GM19463 (cell line): ENCODE measurements around the gene TFF3.

ENCODE experiments used
- ATAC-seq: cut with Tn5 transposase; IDR thresholded peaks from one replicate; pipeline ENCODE4 v1.9.1; 2021; ENCODE audit warnings: mild to moderate bottlenecking, moderate library complexity; ENCODE audit not compliant: unreplicated experiment

TFF3 gene

DNA sequence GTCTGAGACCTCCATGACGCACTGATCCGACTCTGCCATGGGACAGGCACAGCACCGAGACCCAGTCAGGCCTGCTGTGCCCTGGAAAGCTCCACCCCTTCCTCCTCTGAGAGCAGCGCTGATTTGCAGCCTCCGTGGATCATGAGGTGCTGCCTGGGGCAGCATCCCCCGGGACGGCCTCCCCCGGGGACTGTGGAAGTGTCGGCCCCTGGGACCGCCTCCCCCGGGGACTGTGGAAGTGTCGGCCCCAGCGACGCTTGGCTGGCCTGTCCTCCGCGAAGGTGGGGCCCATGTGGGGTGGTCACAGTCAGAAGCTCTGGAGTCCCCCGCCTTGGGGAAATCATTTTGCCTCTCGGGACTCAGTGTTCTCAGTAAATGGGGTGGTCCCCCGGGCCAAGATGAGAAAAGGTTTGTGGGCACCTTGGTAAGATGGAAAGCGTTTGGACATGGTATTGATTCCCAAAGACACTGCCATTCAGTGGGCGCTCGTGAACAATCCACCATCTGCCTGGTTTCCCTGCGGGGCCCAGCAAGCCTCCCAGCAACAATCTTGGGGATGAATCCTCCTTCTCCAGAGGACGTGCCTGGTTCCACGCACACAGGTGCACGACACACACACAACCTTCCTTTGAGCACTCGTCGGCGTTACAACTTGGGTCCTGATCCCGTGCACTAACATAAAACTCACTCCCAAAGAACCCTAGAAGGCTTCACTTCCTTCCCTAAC lies 32.6 kb upstream of the TFF3 start:
- ATAC-seq = no peak

DNA sequence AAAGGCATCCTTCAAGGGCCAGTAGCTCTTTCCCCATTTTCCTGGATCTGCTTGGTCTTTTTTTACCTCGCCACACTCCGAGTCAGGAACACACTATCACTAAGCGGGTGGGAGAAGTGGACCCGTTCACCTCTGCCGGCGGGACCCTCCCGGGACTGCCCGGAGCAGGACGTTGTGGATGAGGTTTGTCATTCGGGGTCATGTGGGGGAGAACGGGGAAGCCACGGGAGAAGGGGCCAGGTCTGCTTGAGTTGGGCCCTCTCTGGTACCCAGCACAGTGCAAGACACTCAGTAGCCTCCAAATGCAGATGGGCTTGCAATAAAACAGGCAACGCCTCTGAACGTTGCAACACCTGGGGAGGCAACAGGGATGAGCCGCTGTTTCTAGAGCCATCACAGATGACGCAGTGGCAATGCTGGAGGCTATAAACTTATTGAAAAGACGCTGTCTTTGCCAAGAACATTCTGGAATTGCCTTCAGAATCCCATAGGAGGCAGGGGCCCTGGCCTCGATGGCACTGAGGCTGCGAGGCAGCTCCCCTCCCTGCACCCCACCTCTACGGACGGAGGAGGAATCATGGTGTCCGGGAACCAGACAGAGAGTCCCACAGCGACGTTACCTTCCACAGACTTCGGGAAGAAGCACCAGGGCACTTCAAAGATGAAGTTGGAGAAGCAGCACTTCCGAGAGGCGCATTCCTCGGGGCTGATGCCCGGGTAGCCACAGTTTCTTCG lies 31.8 kb upstream of the TFF3 start:
- ATAC-seq = no peak

DNA sequence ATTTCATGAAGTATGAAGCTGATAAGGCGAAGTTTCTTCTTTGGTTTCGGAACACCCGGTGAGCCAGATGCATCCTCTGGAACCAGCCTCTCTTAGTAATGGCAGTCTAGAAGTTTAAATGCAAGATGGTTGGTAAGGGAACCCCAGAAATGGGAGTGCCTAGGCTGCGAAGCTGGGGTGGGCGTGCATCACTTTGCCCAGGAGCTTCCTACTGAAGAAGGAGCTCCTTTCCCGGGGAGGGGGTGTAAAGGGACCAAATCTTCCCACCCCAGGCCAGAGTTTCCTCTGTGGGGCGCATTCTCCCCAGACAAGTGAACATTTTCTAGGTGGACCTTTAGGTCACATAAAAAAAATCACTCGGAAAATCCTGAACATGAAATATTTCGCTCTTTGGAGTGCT lies 31.2 kb upstream of the TFF3 start:
- ATAC-seq = no peak

DNA sequence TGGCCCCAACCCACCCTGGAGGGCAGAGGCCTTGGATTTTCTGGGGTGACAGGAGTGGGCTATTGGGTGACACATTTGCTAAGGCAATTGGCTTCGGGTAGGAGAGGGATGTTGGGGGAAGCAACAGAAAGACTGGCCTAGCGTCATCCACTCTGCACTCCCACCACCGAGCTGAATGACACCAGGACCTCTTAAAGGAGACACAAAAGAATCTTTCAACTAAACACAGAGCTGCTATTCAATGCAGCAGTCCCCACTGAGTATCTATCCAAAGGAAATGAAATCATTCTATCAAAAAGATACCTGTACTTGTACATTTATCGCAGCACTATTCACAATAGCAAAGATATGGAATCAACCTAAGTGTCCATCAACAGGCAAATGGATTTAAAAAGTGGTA lies 29.4 kb upstream of the TFF3 start:
- no peak for ATAC-seq

DNA sequence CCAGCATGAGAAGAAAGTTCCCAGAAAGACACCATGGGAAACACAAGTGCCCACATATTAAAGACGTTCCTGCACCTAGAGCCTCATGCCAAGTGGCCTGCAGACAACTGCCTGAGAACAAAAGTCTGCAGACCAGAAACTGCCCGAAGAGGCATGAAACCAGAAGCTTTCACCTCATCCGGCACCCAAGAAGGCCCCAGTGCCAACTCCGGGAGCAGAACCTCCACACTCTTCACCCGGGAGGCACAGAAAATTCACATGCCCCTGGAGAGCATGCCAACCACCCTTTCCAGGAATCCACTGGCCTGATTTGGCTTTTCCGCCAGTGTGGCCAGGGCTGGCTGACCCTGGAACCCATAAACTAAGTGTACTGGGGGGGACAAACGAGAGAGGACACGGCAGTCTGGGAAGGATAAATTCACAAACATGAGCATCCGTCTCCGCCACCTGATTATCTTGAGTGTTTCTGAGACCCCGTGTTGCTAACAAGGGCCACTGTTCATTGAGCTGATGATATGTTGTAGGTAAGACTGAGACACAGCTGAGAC lies 28.8 kb upstream of the TFF3 start:
- no peak for ATAC-seq

DNA sequence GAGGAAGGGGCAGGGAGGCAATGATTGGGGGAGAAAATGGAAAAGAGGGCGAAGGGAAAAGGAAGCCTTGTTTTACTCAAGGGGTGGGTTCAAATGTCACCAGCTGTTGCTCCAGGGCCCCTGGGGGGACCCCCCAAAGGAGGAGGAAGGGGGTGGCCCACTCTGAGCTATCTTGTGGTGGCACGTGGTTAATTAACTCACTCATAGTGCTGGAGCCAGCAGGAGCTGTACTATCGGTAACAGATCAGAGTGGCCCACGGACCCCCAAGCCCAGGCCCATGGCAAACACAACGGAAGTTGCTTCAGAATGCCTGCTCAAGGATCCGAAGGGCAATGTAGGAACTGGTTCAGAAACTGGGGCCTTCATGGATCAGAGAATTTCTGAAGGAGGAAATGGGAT lies 28.3 kb upstream of the TFF3 start:
- ATAC-seq = no peak

DNA sequence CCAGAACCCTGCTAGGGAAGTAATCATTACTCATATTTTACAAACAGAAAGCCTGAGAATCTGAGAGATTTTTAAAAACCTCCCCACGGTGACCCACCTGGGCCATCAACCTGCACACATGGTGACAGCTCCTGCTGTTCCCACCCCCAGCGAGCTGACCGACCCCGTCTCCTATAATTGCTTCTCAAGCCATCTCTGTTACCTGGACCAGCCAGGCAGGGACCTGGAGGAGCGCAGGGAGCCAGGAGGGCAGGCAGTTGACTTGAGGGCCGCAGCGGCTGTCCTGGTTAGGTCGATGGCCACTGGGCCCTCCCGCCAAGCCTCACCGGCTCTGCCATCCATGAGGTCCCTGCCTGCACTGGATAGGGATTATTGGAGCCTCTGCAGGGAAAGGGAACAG lies 27.9 kb upstream of the TFF3 start:
- no peak for ATAC-seq

DNA sequence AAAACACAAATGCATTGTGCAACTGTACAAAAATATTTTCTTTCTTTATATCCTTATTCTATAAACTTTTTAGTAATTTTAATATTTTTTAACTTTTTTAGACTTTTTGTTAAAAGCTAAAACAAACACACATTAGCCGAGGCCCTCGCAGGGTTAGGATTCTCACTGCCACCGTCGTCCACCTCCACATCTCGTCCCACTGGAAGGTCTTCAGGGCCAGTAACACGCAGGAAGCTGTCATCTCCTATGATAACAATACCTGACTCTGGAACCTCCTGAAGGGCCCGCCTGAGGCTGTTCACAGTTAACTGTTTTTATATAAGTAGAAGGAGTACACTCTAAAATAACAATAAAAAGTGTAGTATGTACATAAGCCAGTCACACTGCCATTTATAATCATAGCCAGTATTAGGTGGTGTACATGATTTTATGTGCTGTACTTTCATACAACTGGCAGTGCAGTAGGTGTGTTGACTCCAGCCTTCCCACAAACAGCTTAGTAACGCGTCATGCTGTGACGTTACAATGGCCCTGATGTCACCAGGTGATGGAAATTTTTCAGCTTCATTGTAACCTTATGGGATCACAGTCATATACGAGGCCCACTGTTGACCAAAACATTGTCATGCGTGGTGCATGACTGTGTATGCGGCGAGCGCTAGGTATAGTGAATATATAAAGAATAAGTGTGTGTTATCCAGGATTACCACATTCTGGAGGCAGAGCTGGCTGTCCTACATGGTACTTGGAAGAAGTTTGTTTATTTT lies 26.8 kb upstream of the TFF3 start:
- no peak for ATAC-seq

DNA sequence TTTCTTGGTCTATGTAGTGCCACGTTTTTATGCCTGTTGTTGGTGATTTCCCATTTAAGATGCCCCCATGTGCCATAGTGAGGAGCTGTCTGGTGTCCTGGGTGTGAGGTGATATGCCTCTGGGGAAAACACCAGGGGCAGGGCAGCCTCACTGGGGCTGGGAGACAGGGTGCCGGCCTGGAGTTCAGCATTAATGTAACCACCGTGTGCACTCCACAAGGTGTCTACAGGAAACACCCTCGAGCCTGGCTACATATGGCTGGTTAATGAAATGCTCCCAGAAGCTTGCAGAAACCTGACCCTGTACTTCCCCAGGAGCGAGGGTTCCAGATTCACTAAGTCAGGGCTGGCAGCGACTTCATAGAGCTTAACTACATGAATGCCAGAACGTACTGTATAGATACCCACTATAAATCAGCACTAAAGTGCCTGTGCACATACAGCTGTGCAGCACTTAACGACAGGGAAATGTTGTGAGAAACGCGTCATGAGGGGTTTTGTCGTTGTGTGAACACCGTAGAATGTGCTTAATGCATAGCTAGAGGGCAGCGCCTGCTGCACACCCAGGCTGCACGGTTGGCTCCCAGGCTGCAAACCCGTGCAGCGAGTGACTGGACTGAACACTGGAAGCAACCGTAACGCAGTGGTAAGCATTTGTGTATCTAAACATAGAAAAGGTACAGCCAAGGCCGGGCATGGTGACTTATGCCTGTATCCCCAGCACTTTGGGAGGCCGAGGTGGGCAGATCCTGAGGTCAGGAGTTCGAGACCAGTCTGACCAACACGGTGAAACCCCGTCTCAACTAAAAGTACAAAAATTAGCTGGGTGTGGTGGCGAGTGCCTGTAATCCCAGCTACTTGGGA lies 25.2 kb upstream of the TFF3 start:
- no peak for ATAC-seq

DNA sequence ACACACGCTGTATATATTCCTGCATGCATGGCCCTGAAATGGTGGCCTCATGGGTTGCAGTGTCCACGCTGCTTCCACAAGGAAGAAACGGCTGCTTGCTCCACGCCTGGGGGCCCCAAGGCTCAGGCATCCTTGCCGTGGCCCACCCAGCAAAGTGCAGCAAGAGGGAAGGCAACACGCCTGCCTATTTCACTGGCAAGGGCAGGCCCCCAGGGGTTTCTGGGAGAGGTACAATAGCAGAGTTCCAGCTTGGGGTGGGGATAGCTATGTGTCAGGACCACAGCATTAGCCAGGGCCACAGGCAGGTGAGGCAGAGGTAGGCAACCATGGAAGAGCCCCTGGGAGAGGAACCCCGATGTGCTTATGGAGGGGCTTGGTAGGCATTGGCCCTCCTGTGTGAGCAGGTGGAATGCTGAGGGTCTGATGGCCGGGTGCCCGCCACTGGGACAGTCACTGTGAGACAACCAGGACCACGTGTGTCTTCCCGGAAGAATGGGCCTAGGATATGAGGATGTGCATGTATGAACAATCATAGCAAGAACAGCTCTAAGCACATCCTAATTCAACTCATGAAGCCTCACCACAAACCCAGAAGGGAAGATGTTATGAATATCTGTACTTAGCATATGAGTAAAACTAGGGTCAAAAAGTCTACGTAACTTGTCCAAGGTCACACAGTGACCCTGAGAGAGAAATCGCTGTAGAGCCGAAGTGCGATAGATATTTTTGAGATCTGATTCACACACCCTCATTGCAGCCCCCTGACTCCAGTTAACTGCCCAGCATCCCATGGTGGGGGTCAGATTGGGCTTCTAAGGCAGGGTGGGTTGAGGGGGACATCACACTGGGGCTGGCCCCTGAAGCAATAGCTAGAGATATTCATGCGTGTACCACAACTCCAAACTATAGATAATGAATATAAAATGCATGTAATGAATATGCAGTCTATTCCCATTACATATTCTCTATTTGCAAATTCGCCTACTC lies 23.8 kb upstream of the TFF3 start:
- ATAC-seq = no peak

DNA sequence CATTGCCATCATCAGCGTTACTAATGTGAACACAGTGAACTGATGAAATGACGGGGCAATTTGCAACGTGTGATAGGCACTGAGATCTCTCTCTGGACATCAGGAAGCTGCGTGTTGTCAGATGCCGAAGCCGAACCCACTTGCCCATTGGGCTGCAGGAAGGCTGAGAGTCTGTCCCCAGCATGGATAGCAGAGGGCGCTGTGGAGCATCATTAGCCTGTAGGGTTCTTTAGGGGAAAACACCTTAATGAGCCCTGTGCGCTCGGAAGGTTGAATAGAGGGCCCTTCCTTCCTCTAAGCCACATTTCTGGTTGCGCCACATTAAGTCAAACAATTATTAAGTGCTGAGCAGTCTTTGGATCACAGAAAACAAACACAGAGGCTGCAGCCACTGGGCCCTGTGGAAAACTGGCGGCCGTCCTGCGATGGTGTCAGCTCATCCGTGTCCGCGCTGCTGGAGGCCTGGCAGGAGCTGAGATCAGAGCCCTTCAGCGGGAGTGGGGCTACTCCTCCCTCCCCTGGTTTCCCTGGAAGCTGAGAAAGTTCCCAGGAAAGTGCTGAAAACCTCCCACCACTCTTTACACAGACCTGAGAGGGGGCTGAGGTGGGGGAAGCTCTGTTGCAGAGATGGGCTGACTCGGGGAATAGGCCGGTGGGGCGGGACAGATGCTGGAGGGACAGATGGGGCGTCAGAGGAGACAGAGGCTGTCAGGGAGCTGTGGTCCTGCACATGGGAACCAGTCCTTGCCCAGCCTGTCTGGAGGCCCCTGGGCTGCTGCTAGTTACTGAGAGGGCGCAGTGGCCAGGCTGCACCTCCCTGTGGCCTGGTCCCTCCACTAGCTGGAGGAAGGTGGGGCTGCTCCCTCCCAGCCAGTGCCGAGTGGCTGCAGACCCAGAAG lies 22.9 kb upstream of the TFF3 start:
- ATAC-seq = no peak

DNA sequence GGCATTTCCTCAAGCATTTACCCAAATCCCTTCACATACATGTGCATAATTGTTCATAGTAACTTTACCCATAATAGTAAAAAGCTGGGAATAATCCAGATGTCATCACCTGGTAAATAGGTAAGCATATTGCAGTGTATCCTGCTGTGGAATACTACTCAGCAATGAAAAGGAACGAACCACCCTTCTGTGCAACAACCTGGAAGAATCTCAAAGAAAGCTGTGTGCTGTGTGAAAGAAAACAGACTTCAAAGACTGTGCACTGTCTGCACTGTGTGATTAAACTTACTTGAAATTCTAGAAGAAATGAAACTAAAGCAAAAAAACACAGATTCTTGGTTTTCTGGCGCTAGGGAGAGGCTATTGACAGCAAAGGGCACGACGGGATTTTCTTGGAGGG lies 22.1 kb upstream of the TFF3 start:
- ATAC-seq = no peak

DNA sequence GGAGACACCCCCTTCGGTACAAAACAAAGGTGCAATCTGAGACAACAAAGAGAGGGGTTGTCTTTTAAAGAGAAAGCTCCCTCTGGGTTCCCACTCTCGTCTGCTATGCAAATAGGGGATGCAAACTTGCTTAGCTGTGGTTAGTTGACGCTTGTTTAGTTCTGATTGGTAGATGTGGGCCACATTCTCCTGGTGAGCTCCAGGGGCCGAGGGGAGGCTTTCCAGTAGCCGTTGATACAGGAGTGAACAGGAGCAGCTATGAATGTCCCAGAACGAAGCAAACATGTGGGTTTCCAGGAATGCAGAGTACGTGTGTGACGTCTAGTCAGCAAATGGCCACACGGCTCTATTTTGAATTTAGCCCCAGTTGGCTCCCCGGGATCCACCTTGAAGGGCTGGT lies 20.8 kb upstream of the TFF3 start:
- no peak for ATAC-seq

DNA sequence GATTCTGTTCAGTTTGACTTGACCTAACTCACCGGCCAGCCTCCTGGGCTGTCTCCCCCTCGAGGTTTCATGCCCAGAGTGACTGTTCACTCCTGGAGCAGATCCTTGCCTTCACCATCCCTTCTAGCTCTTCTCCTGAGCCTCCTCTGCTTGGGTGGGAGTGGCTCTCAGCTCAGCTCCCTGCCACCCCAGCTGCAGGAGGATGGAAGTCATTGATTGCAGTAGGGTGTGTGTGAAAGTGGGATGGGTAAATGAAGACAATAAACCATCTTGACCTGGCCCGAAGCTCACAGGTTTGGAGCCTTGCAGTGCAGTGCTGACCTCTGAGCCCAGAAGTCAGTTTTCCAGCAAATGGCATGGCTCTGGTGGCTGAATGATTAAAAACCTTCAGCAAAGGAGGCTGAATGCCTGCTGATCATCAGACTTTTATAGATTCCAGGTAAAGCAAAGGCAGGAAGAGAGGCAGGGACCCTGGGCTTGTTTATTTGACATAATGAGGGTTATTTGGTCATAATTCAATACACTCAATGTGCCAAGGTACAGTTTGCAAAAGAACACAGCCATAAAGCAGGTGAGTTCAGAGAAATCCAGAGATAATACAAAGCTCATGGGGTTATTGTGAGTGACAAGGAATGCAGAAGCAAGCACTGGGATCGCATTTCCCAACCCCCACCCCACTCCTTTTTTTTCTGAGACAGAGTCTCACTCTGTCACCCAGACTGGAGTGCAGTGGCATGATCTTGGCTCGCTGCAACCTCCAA lies 17.5 kb upstream of the TFF3 start:
- no peak for ATAC-seq

DNA sequence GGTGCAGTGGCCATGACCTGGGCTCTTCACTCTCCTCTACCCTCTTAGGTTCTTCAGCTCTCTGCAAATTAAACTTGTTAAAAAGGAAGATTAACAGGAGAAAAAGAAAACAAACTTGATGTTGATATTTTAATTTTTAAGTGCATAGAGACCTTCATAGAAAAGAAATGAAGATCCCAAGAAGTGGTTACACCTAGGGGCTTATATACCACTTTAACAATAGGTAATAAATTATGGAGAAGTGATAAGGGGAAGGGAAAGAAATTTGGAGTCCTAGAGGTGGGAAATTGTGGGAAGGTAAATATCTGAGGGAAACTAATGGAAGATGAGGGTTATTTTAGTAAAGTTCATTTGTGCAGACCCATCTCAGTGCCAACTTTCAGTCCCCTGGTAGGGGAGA lies 16.5 kb upstream of the TFF3 start:
- no peak for ATAC-seq

DNA sequence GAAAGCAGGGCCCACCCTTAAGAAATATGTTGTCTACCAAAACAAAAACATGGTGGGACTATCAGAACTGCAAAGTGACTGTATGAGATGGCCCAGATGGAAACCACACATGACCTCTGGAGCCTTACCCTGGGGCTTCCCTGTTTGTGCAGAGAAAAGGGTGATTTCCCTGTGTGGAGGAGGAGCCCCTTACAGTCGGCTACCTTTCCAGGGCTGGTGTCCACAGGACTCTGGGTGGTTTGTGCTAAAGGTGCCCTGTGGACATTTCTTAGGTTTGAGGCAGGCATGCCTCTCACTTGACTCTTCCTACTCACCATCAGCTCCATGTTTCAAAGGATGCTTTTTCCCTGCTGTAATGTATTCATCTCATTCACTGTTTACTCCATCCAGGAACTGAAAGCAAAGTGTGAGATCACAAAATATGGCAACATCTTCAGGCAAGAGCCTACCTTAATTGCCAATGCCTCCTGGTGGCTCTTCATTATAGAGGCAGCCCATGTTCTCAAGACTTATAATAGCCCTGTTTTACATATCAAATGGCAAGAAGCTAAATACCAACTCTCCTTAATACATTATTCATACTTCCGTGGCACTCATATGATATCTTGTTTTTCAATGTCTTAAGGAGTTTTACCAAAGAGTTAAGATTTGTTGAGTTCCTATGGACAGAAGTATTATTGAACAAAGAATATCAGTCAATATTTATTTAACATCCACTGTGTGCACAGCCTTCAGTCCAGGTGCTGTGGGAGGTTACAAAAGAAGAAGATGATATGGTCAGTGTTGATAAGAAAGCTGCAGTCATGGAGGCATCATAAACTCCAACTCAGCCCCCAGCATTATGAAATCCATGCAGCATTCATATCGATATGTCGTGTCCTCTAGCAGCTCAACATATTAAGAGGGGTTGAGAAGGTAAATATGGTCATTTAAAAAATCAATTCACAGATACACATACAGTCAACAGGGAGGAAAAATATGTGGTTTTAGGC lies 15.5 kb upstream of the TFF3 start:
- ATAC-seq = no peak

DNA sequence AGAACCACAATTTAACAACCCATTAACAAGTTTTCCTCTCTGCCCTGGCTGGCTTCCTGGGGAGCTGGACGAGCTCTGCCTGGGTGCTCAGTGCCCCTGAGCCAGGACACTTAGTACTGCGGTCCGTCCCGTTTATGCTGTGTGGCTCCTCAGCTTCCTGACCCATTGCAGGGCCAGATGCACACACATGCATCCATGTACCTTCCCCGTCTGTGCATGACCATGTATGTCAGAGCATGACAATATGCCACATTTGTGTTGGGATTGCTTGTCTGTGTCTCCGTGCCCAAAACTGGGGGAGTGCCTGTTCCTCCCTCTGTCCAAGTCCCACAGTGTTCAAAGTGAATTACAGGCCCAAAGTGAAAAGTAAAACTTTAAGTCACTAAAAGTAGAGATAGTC lies 9.7 kb upstream of the TFF3 start:
- no peak for ATAC-seq
